H9 (cell line): ENCODE measurements around the gene OR4K14. TPM values are rescaled to one million over a fixed set of nuclear protein-coding genes. Genes with fewer than 3 reads are reported as not detected.

Source experiments
- DNase-seq: peaks from one replicate; pipeline ENCODE4 v3.0.0-alpha.2; 2017
- H2AFZ ChIP-seq: one replicate; pipeline ENCODE4 v1.6.1; 2013; ENCODE audit warnings: mild to moderate bottlenecking, low read length, control low read depth, moderate library complexity
- H2AK5ac ChIP-seq: 2 replicates; pipeline ENCODE4 v1.6.1; 2013; ENCODE audit warnings: low read length, control low read depth, mixed read lengths; ENCODE audit not compliant: insufficient read length
- H2BK120ac ChIP-seq: one replicate; pipeline ENCODE4 v1.6.1; 2013; ENCODE audit warnings: low read depth, mild to moderate bottlenecking, low read length, control low read depth, inconsistent platforms; ENCODE audit not compliant: poor library complexity, severe bottlenecking
- H2BK12ac ChIP-seq: 2 replicates; pipeline ENCODE4 v1.6.1; 2013; ENCODE audit warnings: low read length, control low read depth, mixed read lengths, low read depth; ENCODE audit not compliant: insufficient read length
- H2BK15ac ChIP-seq: 2 replicates; pipeline ENCODE4 v1.6.1; 2013; ENCODE audit warnings: low read depth, low read length, control low read depth
- H2BK20ac ChIP-seq: one replicate; pipeline ENCODE4 v1.6.1; 2013; ENCODE audit warnings: low read depth, mild to moderate bottlenecking, low read length, control low read depth, inconsistent platforms; ENCODE audit not compliant: poor library complexity, severe bottlenecking
- H2BK5ac ChIP-seq: 2 replicates; pipeline ENCODE4 v1.6.1; 2013; ENCODE audit warnings: low read length, control low read depth, mixed read lengths; ENCODE audit not compliant: insufficient read length
- H3K14ac ChIP-seq: 2 replicates; pipeline ENCODE4 v1.6.1; 2013; ENCODE audit warnings: low read length, control low read depth; ENCODE audit not compliant: insufficient read depth
- H3K18ac ChIP-seq: 2 replicates; pipeline ENCODE4 v1.6.1; 2013; ENCODE audit warnings: low read depth, mild to moderate bottlenecking, mixed read lengths, low read length, control low read depth; ENCODE audit not compliant: insufficient read length
- H3K23ac ChIP-seq: 2 replicates; pipeline ENCODE4 v1.6.1; 2013; ENCODE audit warnings: low read length, control low read depth, mixed read lengths, low read depth; ENCODE audit not compliant: insufficient read length
- H3K23me2 ChIP-seq: 2 replicates; pipeline ENCODE4 v1.6.1; 2013; ENCODE audit warnings: low read depth, mild to moderate bottlenecking, mixed read lengths, low read length, control low read depth; ENCODE audit not compliant: insufficient read length, poor library complexity, severe bottlenecking
- H3K27ac ChIP-seq: 2 replicates; pipeline ENCODE4 v1.5.1; 2013; ENCODE audit warnings: low read length, control low read depth, mixed read lengths, low read depth; ENCODE audit not compliant: insufficient read length
- H3K27me3 ChIP-seq: 2 replicates; pipeline ENCODE4 v1.6.1; 2013; ENCODE audit warnings: low read length, control low read depth, inconsistent platforms; ENCODE audit not compliant: insufficient read depth
- H3K4ac ChIP-seq: 2 replicates; pipeline ENCODE4 v1.6.1; 2013; ENCODE audit warnings: low read depth, mild to moderate bottlenecking, control low read depth, inconsistent platforms, low read length, moderate library complexity
- H3K4me1 ChIP-seq: 2 replicates; pipeline ENCODE4 v1.6.1; 2013; ENCODE audit warnings: low read length, control low read depth, inconsistent platforms; ENCODE audit not compliant: insufficient read depth
- H3K4me2 ChIP-seq: 2 replicates; pipeline ENCODE4 v1.6.1; 2013; ENCODE audit warnings: low read length, control low read depth, mixed read lengths; ENCODE audit not compliant: insufficient read length, insufficient read depth
- H3K56ac ChIP-seq: 2 replicates; pipeline ENCODE4 v1.6.1; 2013; ENCODE audit warnings: low read depth, mild to moderate bottlenecking, mixed read lengths, low read length, control low read depth; ENCODE audit not compliant: insufficient read length
- H3K79me1 ChIP-seq: 2 replicates; pipeline ENCODE4 v1.6.1; 2013; ENCODE audit warnings: low read depth, mild to moderate bottlenecking, moderate library complexity, low read length, control low read depth, inconsistent platforms; ENCODE audit not compliant: insufficient read depth, poor library complexity, severe bottlenecking
- H3K79me2 ChIP-seq: 2 replicates; pipeline ENCODE4 v1.6.1; 2013; ENCODE audit warnings: low read length, control low read depth, inconsistent platforms; ENCODE audit not compliant: insufficient read depth
- H3K9ac ChIP-seq: 2 replicates; pipeline ENCODE4 v1.6.1; 2013; ENCODE audit warnings: low read length, control low read depth, mixed read lengths; ENCODE audit not compliant: insufficient read length; ENCODE audit errors: extremely low read depth
- H3K9me3 ChIP-seq: one replicate; pipeline ENCODE4 v1.6.1; 2013; ENCODE audit warnings: low read depth, low read length, inconsistent platforms; ENCODE audit not compliant: control insufficient read depth
- H3T11ph ChIP-seq: one replicate; pipeline ENCODE4 v1.6.1; 2013; ENCODE audit warnings: mild to moderate bottlenecking, low read length, control low read depth, inconsistent platforms
- H4K20me1 ChIP-seq: one replicate; pipeline ENCODE4 v1.6.1; 2013; ENCODE audit not compliant: control insufficient read depth, insufficient read length, insufficient read depth
- H4K5ac ChIP-seq: 2 replicates; pipeline ENCODE4 v1.6.1; 2013; ENCODE audit warnings: low read depth, mild to moderate bottlenecking, mixed read lengths, low read length, control low read depth; ENCODE audit not compliant: insufficient read length
- H4K8ac ChIP-seq: replicated peaks from 2 replicates; pipeline ENCODE4 v1.6.1; 2013; ENCODE audit warnings: low read length, control low read depth, mixed read lengths, low read depth; ENCODE audit not compliant: insufficient read length
- H4K91ac ChIP-seq: 2 replicates; pipeline ENCODE4 v1.6.1; 2013; ENCODE audit warnings: low read depth, mild to moderate bottlenecking, moderate library complexity, mixed read lengths, low read length, control low read depth; ENCODE audit not compliant: insufficient read length
- H3K27ac Mint-ChIP-seq, 3 experiments: 2 replicates in 2 of 3; 3 replicates in 1 of 3; pipeline ENCODE4 v1.8.0; 2020 to 2021; ENCODE audit warnings: mixed read lengths in 3 of 3, mild to moderate bottlenecking in 1 of 3, moderate library complexity in 1 of 3
- H3K27me3 Mint-ChIP-seq: 2 replicates; pipeline ENCODE4 v1.8.0; 2021; ENCODE audit warnings: low read depth, mild to moderate bottlenecking, moderate library complexity, mixed read lengths
- H3K36me3 Mint-ChIP-seq, 3 experiments: 2 replicates in 2 of 3; 3 replicates in 1 of 3; pipeline ENCODE4 v1.8.0; 2020 to 2021; ENCODE audit warnings: low read depth in 3 of 3, mixed read lengths in 3 of 3; ENCODE audit not compliant: insufficient read depth in 1 of 3
- H3K4me1 Mint-ChIP-seq, 2 experiments: 2 replicates each; pipeline ENCODE4 v1.8.0; 2020; ENCODE audit warnings: mixed read lengths in 2 of 2
- H3K4me3 Mint-ChIP-seq, 2 experiments: 2 replicates in 1 of 2; 3 replicates in 1 of 2; pipeline ENCODE4 v1.8.0; 2020 to 2021; ENCODE audit warnings: mild to moderate bottlenecking in 2 of 2, mixed read lengths in 2 of 2, moderate library complexity in 1 of 2
- H3K9me3 Mint-ChIP-seq, 2 experiments: 2 replicates in 1 of 2; 3 replicates in 1 of 2; pipeline ENCODE4 v1.8.0; 2020; ENCODE audit warnings: mild to moderate bottlenecking in 2 of 2, mixed read lengths in 2 of 2, moderate library complexity in 1 of 2
- WGBS: extraction: QIAGEN DNeasy Blood & Tissue Kit; methylation state at CpG from one replicate; pipeline ENCODE4 v1.1.7; 2013; ENCODE audit warnings: missing lambda C conversion rate, low lambda C conversion rate, mixed read lengths; ENCODE audit not compliant: insufficient read length; ENCODE audit errors: extremely low coverage; 5-methylcytosine and 5-hydroxymethylcytosine counted together
- total RNA-seq: library from RNA; stranded (reverse); gene quantifications from 2 replicates; pipeline ENCODE4 v1.2.1, GENCODE V29; 2021
- TF ChIP-seq, protein P1 (sequence below): fragments of 200-600 bp; sonication (generic); conservative IDR thresholded peaks from 3 replicates; pipeline ENCODE4 v1.8.0; 2021; ENCODE audit warnings: antibody characterized with exemption, mild to moderate bottlenecking

The OR4K14 gene
- total RNA-seq, 1 experiment from 2014 or later = not detected

DNA sequence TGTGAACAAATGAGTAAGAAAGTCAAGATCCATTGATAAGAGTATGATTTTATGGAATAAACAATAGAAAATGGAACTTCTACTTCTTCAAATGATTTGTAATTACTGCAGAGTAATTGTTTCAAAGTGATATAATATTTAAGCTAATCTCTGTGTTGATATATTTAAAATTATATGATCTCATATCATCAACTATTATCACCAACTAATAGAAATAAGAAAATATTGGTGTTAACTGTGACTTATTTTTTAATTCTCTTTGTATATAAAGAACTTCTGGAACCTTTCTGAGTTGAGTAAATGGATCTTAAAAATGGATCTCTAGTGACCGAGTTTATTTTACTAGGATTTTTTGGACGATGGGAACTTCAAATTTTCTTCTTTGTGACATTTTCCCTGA is 40.6 kb upstream of the OR4K14 start, which contains the start of gene OR4L1:
OR4L1 (plus strand) TSS at position 301 of the 400 bp plus-strand sequence; CDS start at position 301, 0 bp downstream.
- peaks cover 0 to 13% (median 5%) of the 10 kb centered on the region in 3 experiments; a peak in 4 of 7 replicates for H3K36me3 Mint-ChIP-seq
- Histone ChIP-seq H2BK12ac (no peak within 1 kb of the TSS), H3K27ac (no peak within 1 kb of the TSS), H3K9me3 (peaks cover 78% of the 10 kb centered on the region), H3K9ac (no peak within 1 kb of the TSS), H3K14ac (no peak within 1 kb of the TSS), H2AFZ (no peak within 1 kb of the TSS), H3K23me2 (no peaks in the 10 kb centered on the region), H3K4ac (no peak within 1 kb of the TSS), H3K79me1 (no peaks in the 10 kb centered on the region), H3K27me3 (no peaks in the 10 kb centered on the region), H2AK5ac (no peak within 1 kb of the TSS), H3K23ac (no peak within 1 kb of the TSS), H2BK15ac (no peak within 1 kb of the TSS), H2BK120ac (no peak within 1 kb of the TSS), H2BK20ac (no peak within 1 kb of the TSS), H3K79me2 (no peaks in the 10 kb centered on the region), H3K4me1 (no peaks in the 10 kb centered on the region), H2BK5ac (no peak within 1 kb of the TSS), H4K91ac (no peak within 1 kb of the TSS), H3K56ac (no peak within 1 kb of the TSS), H3K4me2 (no peak within 1 kb of the TSS), H3K18ac (no peak within 1 kb of the TSS), H3T11ph (no peak within 1 kb of the TSS), H4K20me1 (no peaks in the 10 kb centered on the region), H4K5ac (no peak within 1 kb of the TSS), H4K8ac (no peak within 1 kb of the TSS)
- H3K27me3 Mint-ChIP-seq = no peaks in the 10 kb centered on the region; the same call in 1 of the 2 replicates
- H3K9me3 Mint-ChIP-seq = peaks cover 84 to 85% of the 10 kb centered on the region in 2 experiments
- TF ChIP-seq, protein P1, sequence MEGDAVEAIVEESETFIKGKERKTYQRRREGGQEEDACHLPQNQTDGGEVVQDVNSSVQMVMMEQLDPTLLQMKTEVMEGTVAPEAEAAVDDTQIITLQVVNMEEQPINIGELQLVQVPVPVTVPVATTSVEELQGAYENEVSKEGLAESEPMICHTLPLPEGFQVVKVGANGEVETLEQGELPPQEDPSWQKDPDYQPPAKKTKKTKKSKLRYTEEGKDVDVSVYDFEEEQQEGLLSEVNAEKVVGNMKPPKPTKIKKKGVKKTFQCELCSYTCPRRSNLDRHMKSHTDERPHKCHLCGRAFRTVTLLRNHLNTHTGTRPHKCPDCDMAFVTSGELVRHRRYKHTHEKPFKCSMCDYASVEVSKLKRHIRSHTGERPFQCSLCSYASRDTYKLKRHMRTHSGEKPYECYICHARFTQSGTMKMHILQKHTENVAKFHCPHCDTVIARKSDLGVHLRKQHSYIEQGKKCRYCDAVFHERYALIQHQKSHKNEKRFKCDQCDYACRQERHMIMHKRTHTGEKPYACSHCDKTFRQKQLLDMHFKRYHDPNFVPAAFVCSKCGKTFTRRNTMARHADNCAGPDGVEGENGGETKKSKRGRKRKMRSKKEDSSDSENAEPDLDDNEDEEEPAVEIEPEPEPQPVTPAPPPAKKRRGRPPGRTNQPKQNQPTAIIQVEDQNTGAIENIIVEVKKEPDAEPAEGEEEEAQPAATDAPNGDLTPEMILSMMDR = no peak
- no peak for DNase-seq
- H3K4me3 Mint-ChIP-seq = no peak within 1 kb of the TSS; a peak in 1 of 5 replicates
- no peak within 1 kb of the TSS for H3K27ac Mint-ChIP-seq
- H3K4me1 Mint-ChIP-seq = no peaks in the 10 kb centered on the region
- no CpG with 5 or more reads among the region's 2 CpGs for WGBS
